H54 (cell line): ENCODE measurements around the gene ETHE1.
"Not testable (repeated sequence)": the region's sequence is repeated elsewhere in the genome, so short reads cannot be mapped to it uniquely, and the experiment has no call there.

Source experiments
- DNase-seq: peaks from one replicate; pipeline ENCODE4 v3.0.0; 2011; ENCODE audit warnings: low spot score, mixed read lengths; ENCODE audit not compliant: insufficient read length
- FAIRE-seq: peaks from 3 replicates; lab custom pipeline; 2011; peaks lifted over from hg19 to GRCh38; lab: Jason Lieb, UNC
- POLR2A ChIP-seq: IDR thresholded peaks from 2 replicates; pipeline ENCODE4 v1.6.1; 2011; ENCODE audit warnings: low read depth, mild to moderate bottlenecking, low read length

Gene ETHE1

GRCh38 chr19:43561139-43561970 is 34.4 kb upstream of the ETHE1 start:
- no peak for TF ChIP-seq POLR2A
- DNase-seq (no peak), FAIRE-seq (no peak)

- no peak for TF ChIP-seq POLR2A
- DNase-seq, result peak; percentile 77
- no peak for FAIRE-seq
Observed at GRCh38 chr19:43560687-43561086, 33.7 kb upstream of the ETHE1 start.

- DNase-seq (peak; percentile 91), FAIRE-seq (peak; percentile 20)
- TF ChIP-seq POLR2A, result no peak
Observed at GRCh38 chr19:43555185-43555770, 28.3 kb upstream of the ETHE1 start.

GRCh38 chr19:43554317-43554895 is 27.4 kb upstream of the ETHE1 start:
- DNase-seq (no peak), FAIRE-seq (no peak)
- no peak for TF ChIP-seq POLR2A

- DNase-seq, result no peak
- FAIRE-seq, result no peak
- TF ChIP-seq POLR2A, result no peak
Observed at GRCh38 chr19:43553656-43554055, 26.7 kb upstream of the ETHE1 start.

GRCh38 chr19:43552616-43553015 is 25.6 kb upstream of the ETHE1 start:
- no peak for DNase-seq
- TF ChIP-seq POLR2A, result no peak
- no peak for FAIRE-seq

GRCh38 chr19:43552198-43552450 is 25.1 kb upstream of the ETHE1 start:
- TF ChIP-seq POLR2A, result no peak
- FAIRE-seq (no peak), DNase-seq (no peak)

GRCh38 chr19:43551399-43552197 is 24.6 kb upstream of the ETHE1 start:
- FAIRE-seq, result no peak
- DNase-seq, result no peak
- no peak for TF ChIP-seq POLR2A

GRCh38 chr19:43548706-43549105 is 21.7 kb upstream of the ETHE1 start:
- no peak for TF ChIP-seq POLR2A
- FAIRE-seq (no peak), DNase-seq (no peak)

GRCh38 chr19:43547926-43548325 is 20.9 kb upstream of the ETHE1 start:
- not testable (repeated sequence) for FAIRE-seq, DNase-seq

- TF ChIP-seq POLR2A, result no peak
- FAIRE-seq (no peak), DNase-seq (no peak)
Observed at GRCh38 chr19:43546581-43546980, 19.6 kb upstream of the ETHE1 start.

- FAIRE-seq (no peak), DNase-seq (no peak)
- no peak for TF ChIP-seq POLR2A
Observed at GRCh38 chr19:43545981-43546380, 19.0 kb upstream of the ETHE1 start.

GRCh38 chr19:43545276-43545675 is 18.3 kb upstream of the ETHE1 start:
- TF ChIP-seq POLR2A, result no peak
- DNase-seq (no peak), FAIRE-seq (no peak)

- DNase-seq, result no peak
- TF ChIP-seq POLR2A, result no peak
- no peak for FAIRE-seq
Observed at GRCh38 chr19:43544077-43544476, 17.1 kb upstream of the ETHE1 start.
